Calu3 (cell line): ENCODE results near the gene ZNF189. TPM values are rescaled to one million over a fixed set of nuclear protein-coding genes. Genes with fewer than 3 reads are reported as not detected.

Experiments
- BruUV-seq: library from RNA; stranded (reverse); fragments of 400-500 nt; replicated peaks from 2 replicates; lab custom pipeline; 2021; lab: Mats Ljungman, UMichigan
- CTCF ChIA-PET: fragments of 300-600 bp; sonication (Branson Sonifier 250); formaldehyde crosslinking; loops from one replicate; lab custom pipeline; 2022; ENCODE audit warnings: antibody characterized with exemption; lab: Charles Lee
- DNase-seq: peaks from one replicate; pipeline ENCODE4 v3.0.0; 2022
- H3K27ac Mint-ChIP-seq: one replicate; pipeline ENCODE4 v1.8.0; 2022; ENCODE audit warnings: mixed read lengths; ENCODE audit not compliant: unreplicated experiment
- H3K27me3 Mint-ChIP-seq: one replicate; pipeline ENCODE4 v1.8.0; 2022; ENCODE audit warnings: mixed read lengths; ENCODE audit not compliant: unreplicated experiment
- H3K36me3 Mint-ChIP-seq: one replicate; pipeline ENCODE4 v1.8.0; 2022; ENCODE audit warnings: mild to moderate bottlenecking, moderate library complexity, mixed read lengths; ENCODE audit not compliant: insufficient read depth, unreplicated experiment
- H3K4me1 Mint-ChIP-seq: one replicate; pipeline ENCODE4 v1.8.0; 2022; ENCODE audit warnings: mild to moderate bottlenecking, low read depth, mixed read lengths; ENCODE audit not compliant: unreplicated experiment
- H3K4me3 Mint-ChIP-seq: one replicate; pipeline ENCODE4 v1.8.0; 2022; ENCODE audit warnings: mild to moderate bottlenecking, low read depth, moderate library complexity, mixed read lengths; ENCODE audit not compliant: unreplicated experiment
- H3K9me3 Mint-ChIP-seq: one replicate; pipeline ENCODE4 v1.8.0; 2022; ENCODE audit warnings: low read depth, mixed read lengths; ENCODE audit not compliant: unreplicated experiment
- CTCF ChIP-seq: fragments of 200-600 bp; IDR thresholded peaks from one replicate; pipeline ENCODE4 v1.8.0; 2022; ENCODE audit warnings: antibody characterized with exemption; ENCODE audit not compliant: unreplicated experiment
- intact Hi-C: fragments of 100-400 bp; cut with micrococcal nuclease; formaldehyde crosslinking; loops from one replicate; pipeline ENCODE4 v1.10.0; 2022; ENCODE audit not compliant: unreplicated experiment
- total RNA-seq: library from RNA; stranded (reverse); gene quantifications from 2 replicates; pipeline ENCODE4 v1.2.3, GENCODE V29; 2022

Gene ZNF189
- total RNA-seq, 1 experiment from 2014 or later, result 20.1 TPM

GRCh38 chr9:101428909-101429308 is 30.3 kb downstream of the ZNF189 start:
- peaks cover 6% of the 10 kb centered on the region for H3K36me3 Mint-ChIP-seq
- DNase-seq, result no peak
- H3K4me3 Mint-ChIP-seq, result no peak overlapping the region
- peaks cover 6% of the 10 kb centered on the region for H3K9me3 Mint-ChIP-seq
- intact Hi-C loops, result no loop called here
- CTCF ChIA-PET, result interaction anchor here (1.0 kb wide), 1 partner anchor 30 kb away, joined by 3 read pairs; no protein-coding TSS in a partner anchor
- no TSS peak for BruUV-seq
- no peak for TF ChIP-seq CTCF
- H3K27ac Mint-ChIP-seq, result peak overlapping the region; percentile 8
- peaks cover 22% of the 10 kb centered on the region for H3K4me1 Mint-ChIP-seq
- no peaks in the 10 kb centered on the region for H3K27me3 Mint-ChIP-seq

GRCh38 chr9:101429736-101430135 is 31.1 kb downstream of the ZNF189 start:
- no TSS peak for BruUV-seq
- Mint-ChIP-seq H3K27me3 (no peaks in the 10 kb centered on the region), H3K27ac (peak overlapping the region; percentile 8), H3K4me3 (no peak overlapping the region), H3K4me1 (peaks cover 30% of the 10 kb centered on the region), H3K36me3 (peaks cover 6% of the 10 kb centered on the region), H3K9me3 (peaks cover 3% of the 10 kb centered on the region)
- DNase-seq, result no peak
- intact Hi-C loops, result no loop called here
- no peak for TF ChIP-seq CTCF
- CTCF ChIA-PET, result no interaction called here

GRCh38 chr9:101432171-101432570 is 33.5 kb downstream of the ZNF189 start:
- Mint-ChIP-seq H3K9me3 (peaks cover 3% of the 10 kb centered on the region), H3K27ac (no peak overlapping the region), H3K36me3 (peaks cover 6% of the 10 kb centered on the region), H3K4me1 (peaks cover 43% of the 10 kb centered on the region), H3K27me3 (no peaks in the 10 kb centered on the region), H3K4me3 (no peak overlapping the region)
- intact Hi-C loops, result no loop called here
- CTCF ChIA-PET, result interaction anchor here (1.1 kb wide), 1 partner anchor 17 kb away, joined by 3 read pairs; no protein-coding TSS in a partner anchor
- BruUV-seq, result no TSS peak
- TF ChIP-seq CTCF, result no peak
- DNase-seq, result no peak

- CTCF ChIA-PET, result no interaction called here
- no TSS peak for BruUV-seq
- Mint-ChIP-seq H3K27ac (no peak overlapping the region), H3K36me3 (peaks cover 6% of the 10 kb centered on the region), H3K27me3 (no peaks in the 10 kb centered on the region), H3K9me3 (peaks cover 3% of the 10 kb centered on the region), H3K4me1 (peaks cover 43% of the 10 kb centered on the region), H3K4me3 (no peak overlapping the region)
- TF ChIP-seq CTCF, result no peak
- DNase-seq, result no peak
- intact Hi-C loops, result no loop called here
Measured at GRCh38 chr9:101432740-101433139, 34.1 kb downstream of the ZNF189 start.
